Pericardium fibroblast (primary cell): Measurements from ENCODE around the gene PRR5. TPM values are rescaled to one million over a fixed set of nuclear protein-coding genes. Genes with fewer than 3 reads are reported as not detected.

Source experiments
- total RNA-seq: library from RNA; depleted of rRNA; stranded (reverse); fragments of >200 nt; gene quantifications from 2 replicates; pipeline ENCODE4 v1.2.3, GENCODE V29; 2015

PRR5 gene
- total RNA-seq: 14.2 and 28.5 TPM in 2 replicates

GRCh38 chr22:44701824-44702478 lies at the start of gene PRR5:
PRR5 (plus strand) TSS chr22:44702204; CDS start chr22:44702475, 271 bp downstream.

GRCh38 chr22:44752285-44753188 lies 50.5 kb downstream of the PRR5 start, which contains the start of gene ARHGAP8:
ARHGAP8 (plus strand) TSS chr22:44752575; CDS start chr22:44786528, 33,953 bp downstream.

Other genes with a start within 250 kb of the PRR5 start
- 15.0 and 15.9 TPM in 2 replicates for gene RTL6, start 204.0 kb upstream of the PRR5 start, total RNA-seq
- gene ARHGAP8, start 50.4 kb downstream of the PRR5 start, total RNA-seq: 0.26 TPM in 1 of 2 replicates, not detected in the other